Gastroesophageal sphincter (tissue), 4 donors: ENCODE data around the gene MAPT. TPM values are rescaled to one million over a fixed set of nuclear protein-coding genes. Genes with fewer than 3 reads are reported as not detected.

ENCODE experiments used
- ATAC-seq: fragments of 150-250 bp; one replicate; pipeline ENCODE4 v1.9.1; 2016; ENCODE audit warnings: mild to moderate bottlenecking, moderate library complexity
- H3K27ac ChIP-seq, 4 donors: fragments of 200-600 bp; sonication (generic) in 3 of 4; 1 replicate in 3 of 4; 2 replicates in 1 of 4; pipeline ENCODE4 v1.5.1; 2016 to 2019
- H3K27me3 ChIP-seq: fragments of 200-600 bp; sonication (generic); one replicate; pipeline ENCODE4 v1.5.1; 2019
- H3K36me3 ChIP-seq, 2 donors: fragments of 200-600 bp; sonication (generic); one replicate each; pipeline ENCODE4 v1.5.1; 2019; ENCODE audit warnings: control low read depth in 1 of 2
- H3K4me1 ChIP-seq, 3 donors: fragments of 200-600 bp; sonication (generic); 1 replicate in 2 of 3; 2 replicates in 1 of 3; pipeline ENCODE4 v1.5.1; 2016 to 2019; ENCODE audit warnings: control low read depth in 2 of 3
- H3K4me3 ChIP-seq, 2 donors: fragments of 200-600 bp; sonication (generic); one replicate each; pipeline ENCODE4 v1.5.1; 2019; ENCODE audit warnings: mild to moderate bottlenecking in 1 of 2, moderate library complexity in 1 of 2
- H3K9me3 ChIP-seq, 3 donors: fragments of 200-600 bp; sonication (generic); one replicate each; pipeline ENCODE4 v1.5.1; 2017 to 2019; ENCODE audit warnings: control low read depth in 2 of 3
- CTCF ChIP-seq, 4 experiments: fragments of 200-600 bp in 2 of 4; fragments of 450-650 bp in 2 of 4; sonication (generic) in 1 of 4; IDR thresholded peaks; one replicate each; pipeline ENCODE4 v1.5.1; 2017 to 2019; ENCODE audit warnings: antibody characterized with exemption in 4 of 4, mild to moderate bottlenecking in 2 of 4, moderate library complexity in 2 of 4
- EP300 ChIP-seq: sonication (generic); formaldehyde crosslinking; IDR thresholded peaks from one replicate; pipeline ENCODE4 v1.6.1; 2017; ENCODE audit warnings: antibody characterized with exemption, mild to moderate bottlenecking
- POLR2A ChIP-seq, 2 donors: fragments of 450-650 bp; IDR thresholded peaks; one replicate each; pipeline ENCODE4 v1.6.1; 2017; ENCODE audit warnings: antibody characterized with exemption in 2 of 2, mild to moderate bottlenecking in 2 of 2, moderate library complexity in 1 of 2
- POLR2AphosphoS5 ChIP-seq: sonication (generic); formaldehyde crosslinking; IDR thresholded peaks from one replicate; pipeline ENCODE4 v1.6.1; 2017; ENCODE audit warnings: antibody characterized with exemption
- WGBS, 2 donors: methylation state at CpG; one replicate each; pipeline ENCODE4 v1.1.5; 2018; ENCODE audit warnings: low coverage in 1 of 2; 5-methylcytosine and 5-hydroxymethylcytosine counted together
- total RNA-seq, 4 donors: library from RNA; depleted of rRNA; stranded (reverse); fragments of >200 nt; gene quantifications; one replicate each; pipeline ENCODE4 v1.1.0, GENCODE V29; 2016

The MAPT gene
- total RNA-seq, 4 donors from 2014 or later: 3.4 to 12.2 (median 8.5) TPM

GRCh38 chr17:45985447-45985846 lies 91.1 kb downstream of the MAPT start:
- no peaks in the 10 kb centered on the region for H3K27me3 ChIP-seq
- H3K9me3 ChIP-seq: no peaks in the 10 kb centered on the region
- no peak overlapping the region for H3K4me3 ChIP-seq
- no peak overlapping the region for H3K27ac ChIP-seq
- no peaks in the 10 kb centered on the region for H3K4me1 ChIP-seq
- ATAC-seq: no peak
- no peak for TF ChIP-seq CTCF (IDR thresholded peaks at IDR 0.05)
- H3K36me3 ChIP-seq: peaks cover 0 to 12% of the 10 kb centered on the region in 2 donors
- 74% methylated on average over 3 of the region's 4 CpGs; no CpG with 5 or more reads in 1 of the 2 donors for WGBS, 2 donors

- Histone ChIP-seq H3K4me3 (no peak overlapping the region), H3K4me1 (no peaks in the 10 kb centered on the region), H3K9me3 (no peaks in the 10 kb centered on the region), H3K36me3 (peaks cover 0 to 12% of the 10 kb centered on the region in 2 donors), H3K27ac (no peak overlapping the region), H3K27me3 (no peaks in the 10 kb centered on the region)
- 78 to 79% methylated on average over 3 of the region's 4 CpGs for WGBS, 2 donors
- TF ChIP-seq EP300 (no peak), CTCF (IDR thresholded peaks at IDR 0.05) (no peak), POLR2AphosphoS5 (no peak), POLR2A (IDR thresholded peaks at IDR 0.05) (no peak)
- ATAC-seq: no peak
These were observed 91.7 kb downstream of the MAPT start for GRCh38 chr17:45986056-45986455.

GRCh38 chr17:45987706-45988105 lies 93.4 kb downstream of the MAPT start:
- no peak for ATAC-seq
- Histone ChIP-seq H3K36me3 (peaks cover 0 to 12% of the 10 kb centered on the region in 2 donors), H3K9me3 (no peaks in the 10 kb centered on the region), H3K4me1 (no peaks in the 10 kb centered on the region), H3K27ac (no peak overlapping the region), H3K4me3 (no peak overlapping the region), H3K27me3 (no peaks in the 10 kb centered on the region)
- TF ChIP-seq EP300 (no peak), POLR2A (IDR thresholded peaks at IDR 0.05) (no peak), CTCF (IDR thresholded peaks at IDR 0.05) (no peak), POLR2AphosphoS5 (no peak)
- WGBS, 2 donors: no CpG with 5 or more reads among the region's 5 CpGs

GRCh38 chr17:45989759-45990158 lies 95.4 kb downstream of the MAPT start:
- Histone ChIP-seq H3K36me3 (no peaks in the 10 kb centered on the region), H3K27ac (no peak overlapping the region), H3K4me1 (no peaks in the 10 kb centered on the region), H3K27me3 (no peaks in the 10 kb centered on the region), H3K4me3 (no peak overlapping the region), H3K9me3 (no peaks in the 10 kb centered on the region)
- no peak for ATAC-seq
- TF ChIP-seq POLR2AphosphoS5 (no peak), POLR2A (IDR thresholded peaks at IDR 0.05) (no peak), CTCF (IDR thresholded peaks at IDR 0.05) (no peak), EP300 (no peak)
- 79 to 83% methylated on average over 2 to 3 of the region's 3 CpGs for WGBS, 2 donors

GRCh38 chr17:45990886-45991285 lies 96.5 kb downstream of the MAPT start:
- Histone ChIP-seq H3K4me1 (no peaks in the 10 kb centered on the region), H3K9me3 (no peaks in the 10 kb centered on the region), H3K36me3 (no peaks in the 10 kb centered on the region), H3K27ac (no peak overlapping the region), H3K27me3 (no peaks in the 10 kb centered on the region), H3K4me3 (no peak overlapping the region)
- no peak for ATAC-seq
- 86% methylated on average over 2 to 4 of the region's 6 CpGs for WGBS, 2 donors
- TF ChIP-seq POLR2AphosphoS5 (no peak), CTCF (IDR thresholded peaks at IDR 0.05) (no peak), POLR2A (IDR thresholded peaks at IDR 0.05) (no peak), EP300 (no peak)
